GM06990 (cell line): Measurements from ENCODE around the gene ADAMTSL2.

Experiments
- DNase-seq: peaks from one replicate; pipeline ENCODE4 v3.0.0-alpha.2; 2011; ENCODE audit not compliant: insufficient read length; ENCODE audit errors: extremely low read depth
- H3K27me3 ChIP-seq: replicated peaks from 2 replicates; pipeline ENCODE4 v1.6.0; 2011; ENCODE audit warnings: low read length; ENCODE audit not compliant: control insufficient read depth, insufficient read depth
- H3K36me3 ChIP-seq: 2 replicates; pipeline ENCODE4 v1.5.1; 2011; ENCODE audit warnings: low read length; ENCODE audit not compliant: control insufficient read depth, insufficient read depth
- H3K4me3 ChIP-seq: replicated peaks from 2 replicates; pipeline ENCODE4 v1.5.1; 2011; ENCODE audit warnings: low read depth, mild to moderate bottlenecking, control low read depth, low read length
- TF ChIP-seq, protein P1 (sequence below): IDR thresholded peaks from 2 replicates; pipeline ENCODE4 v1.5.1; 2011; ENCODE audit warnings: low read length, control low read depth, mild to moderate bottlenecking, inconsistent platforms; ENCODE audit not compliant: insufficient read depth, poor library complexity, severe bottlenecking

ADAMTSL2 gene

DNA sequence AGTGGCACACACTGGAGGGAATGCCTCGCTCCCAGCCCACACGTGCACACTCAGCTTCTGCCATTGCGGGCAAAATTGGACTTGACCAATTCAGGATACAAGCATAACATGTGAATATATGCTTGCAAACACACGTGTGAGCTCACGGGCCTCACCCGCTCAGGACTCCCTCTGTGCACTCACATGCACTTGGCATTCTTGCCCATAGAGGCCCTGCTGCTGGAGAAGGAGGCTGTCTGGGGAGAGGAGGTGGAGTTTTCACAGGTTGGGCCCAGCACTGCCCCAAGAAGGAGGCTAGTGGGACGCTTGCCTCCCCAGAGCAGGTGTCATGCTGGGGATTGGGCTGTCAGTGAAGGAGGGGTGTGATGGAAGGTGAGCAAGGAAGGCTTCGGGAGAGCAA is 11.4 kb upstream of the ADAMTSL2 start:
- TF ChIP-seq, protein P1, sequence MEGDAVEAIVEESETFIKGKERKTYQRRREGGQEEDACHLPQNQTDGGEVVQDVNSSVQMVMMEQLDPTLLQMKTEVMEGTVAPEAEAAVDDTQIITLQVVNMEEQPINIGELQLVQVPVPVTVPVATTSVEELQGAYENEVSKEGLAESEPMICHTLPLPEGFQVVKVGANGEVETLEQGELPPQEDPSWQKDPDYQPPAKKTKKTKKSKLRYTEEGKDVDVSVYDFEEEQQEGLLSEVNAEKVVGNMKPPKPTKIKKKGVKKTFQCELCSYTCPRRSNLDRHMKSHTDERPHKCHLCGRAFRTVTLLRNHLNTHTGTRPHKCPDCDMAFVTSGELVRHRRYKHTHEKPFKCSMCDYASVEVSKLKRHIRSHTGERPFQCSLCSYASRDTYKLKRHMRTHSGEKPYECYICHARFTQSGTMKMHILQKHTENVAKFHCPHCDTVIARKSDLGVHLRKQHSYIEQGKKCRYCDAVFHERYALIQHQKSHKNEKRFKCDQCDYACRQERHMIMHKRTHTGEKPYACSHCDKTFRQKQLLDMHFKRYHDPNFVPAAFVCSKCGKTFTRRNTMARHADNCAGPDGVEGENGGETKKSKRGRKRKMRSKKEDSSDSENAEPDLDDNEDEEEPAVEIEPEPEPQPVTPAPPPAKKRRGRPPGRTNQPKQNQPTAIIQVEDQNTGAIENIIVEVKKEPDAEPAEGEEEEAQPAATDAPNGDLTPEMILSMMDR, result no peak
- DNase-seq, result no peak
- Histone ChIP-seq H3K36me3 (no peaks in the 10 kb centered on the region), H3K27me3 (peaks cover 3% of the 10 kb centered on the region; the same call in 1 of the 2 replicates), H3K4me3 (no peak overlapping the region)

DNA sequence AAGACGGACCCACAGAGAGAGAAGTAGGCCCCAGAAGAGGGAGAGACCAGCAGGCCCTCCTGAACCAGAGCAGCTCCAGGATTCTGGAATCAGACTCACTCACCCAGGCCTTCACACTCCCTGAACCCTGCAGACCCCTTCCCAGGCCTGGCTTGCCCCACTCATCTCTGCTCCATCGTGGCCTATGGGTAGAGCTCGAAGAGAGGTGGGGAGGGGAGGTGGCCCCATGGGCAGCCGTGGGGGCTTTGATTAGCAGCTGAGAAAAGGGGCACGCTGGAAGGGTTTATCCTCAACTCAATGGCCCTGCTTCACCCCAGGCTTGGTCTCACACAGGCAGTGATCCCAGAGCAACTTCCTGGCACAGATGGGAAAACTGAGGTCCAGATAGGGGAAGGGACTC is 10.4 kb upstream of the ADAMTSL2 start:
- Histone ChIP-seq H3K4me3 (no peak overlapping the region), H3K36me3 (no peaks in the 10 kb centered on the region), H3K27me3 (no peaks in the 10 kb centered on the region; the same call in 1 of the 2 replicates)
- DNase-seq, result no peak
- TF ChIP-seq, protein P1, result no peak

DNA sequence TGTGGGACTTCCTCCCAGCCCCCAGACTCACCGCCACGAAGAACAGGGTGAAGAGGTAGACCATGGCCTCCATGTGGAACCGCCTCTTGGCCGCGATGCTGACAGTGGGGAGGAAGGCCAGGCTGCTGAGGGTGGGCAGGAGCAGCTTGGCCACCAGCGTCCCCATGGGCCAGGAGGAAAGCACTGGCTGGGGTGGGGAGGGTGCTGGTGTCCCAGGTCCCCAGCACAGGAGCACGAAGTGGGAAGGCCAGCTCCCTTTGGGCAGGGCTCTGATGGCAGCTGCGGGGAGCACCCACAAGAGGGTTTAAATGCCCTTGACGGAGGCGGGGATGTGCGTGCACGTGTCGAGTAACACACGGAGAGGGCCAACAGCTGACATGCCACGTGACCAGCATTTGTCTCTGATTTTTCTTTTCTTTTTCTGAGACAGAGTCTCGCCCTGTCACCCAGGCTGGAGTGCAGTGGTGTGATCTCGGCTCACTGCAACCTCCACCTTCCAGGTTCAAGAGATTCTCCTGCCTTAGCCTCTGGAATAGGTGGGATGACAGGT is 9.8 kb upstream of the ADAMTSL2 start, which contains the start of gene MYMK:
MYMK (minus strand) TSS at position 281 of the 550 bp plus-strand sequence; CDS start at position 166, 115 bp downstream.
- DNase-seq, result no peak
- no peaks in the 10 kb centered on the region; the same call in 1 of the 2 replicates for H3K27me3 ChIP-seq
- TF ChIP-seq, protein P1, result no peak
- no peaks in the 10 kb centered on the region for H3K36me3 ChIP-seq
- H3K4me3 ChIP-seq, result no peak within 1 kb of the TSS

DNA sequence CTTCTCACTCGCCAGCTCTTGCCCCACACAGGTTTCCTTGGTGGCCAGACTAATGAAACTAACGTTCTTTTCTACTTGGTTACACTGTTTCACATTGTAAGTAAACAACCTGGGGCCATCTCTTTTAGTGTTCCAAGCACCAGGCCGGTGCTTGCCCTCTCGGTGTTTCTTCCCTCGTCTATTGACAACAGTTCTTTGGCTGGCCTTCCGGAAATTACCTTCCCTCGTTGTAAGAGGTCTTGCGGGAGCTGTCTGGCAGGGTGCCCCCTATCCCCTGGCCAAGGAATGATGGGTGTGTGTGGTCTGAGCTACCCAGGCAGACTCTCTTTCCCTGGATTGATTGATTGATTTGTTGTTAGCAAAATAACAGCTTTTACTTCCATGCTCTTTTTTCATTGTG is 8.8 kb upstream of the ADAMTSL2 start:
- TF ChIP-seq, protein P1, result no peak
- H3K4me3 ChIP-seq, result no peak overlapping the region

DNA sequence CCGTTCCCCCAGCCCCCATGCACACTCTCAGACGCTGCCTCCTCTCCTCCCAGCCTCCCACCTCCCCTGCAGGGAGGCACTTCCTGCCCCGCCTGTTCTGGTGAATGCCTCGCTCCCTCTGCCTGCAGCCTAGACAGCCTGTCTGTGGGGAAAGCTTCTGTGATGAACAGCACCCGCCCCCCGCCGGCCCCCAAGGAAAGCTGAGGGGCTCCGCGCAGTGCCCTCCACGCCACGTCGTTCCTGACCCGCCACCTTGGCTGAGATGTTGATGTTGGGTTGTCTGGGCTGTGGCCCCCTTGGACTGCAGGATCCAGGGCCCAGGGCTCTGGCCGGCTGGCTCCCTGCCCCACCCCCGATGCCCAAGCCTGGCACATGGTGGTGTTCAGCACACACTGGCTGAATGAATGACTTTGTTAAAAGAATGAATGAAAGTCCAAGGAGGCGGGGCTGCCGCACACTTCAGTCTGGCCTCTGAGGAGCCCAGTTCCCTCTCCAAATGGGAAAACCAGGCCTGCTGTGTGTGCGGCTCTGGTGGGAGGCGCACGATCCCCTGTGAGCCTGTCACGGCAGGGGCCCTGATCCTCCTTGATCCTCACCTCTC is 7.7 kb upstream of the ADAMTSL2 start:
- Histone ChIP-seq H3K4me3 (no peak overlapping the region), H3K36me3 (no peaks in the 10 kb centered on the region), H3K27me3 (no peaks in the 10 kb centered on the region; the same call in 1 of the 2 replicates)
- DNase-seq, result no peak
- TF ChIP-seq, protein P1, result no peak

More for the DNA sequence above, 8.8 kb upstream of the ADAMTSL2 start:
- no peaks in the 10 kb centered on the region for H3K36me3 ChIP-seq
- no peak for DNase-seq
- no peaks in the 10 kb centered on the region; the same call in 1 of the 2 replicates for H3K27me3 ChIP-seq
